GM23338 (cell line): ENCODE data around the gene PKDCC.

Experiments
- CTCF ChIP-seq, 2 experiments: fragments of 200-600 bp in 1 of 2; sonication (generic) in 1 of 2; conservative IDR thresholded peaks; 2 replicates each; pipeline versions ENCODE4 v1.5.1 to v1.6.1; 2016 to 2017; ENCODE audit warnings: antibody characterized with exemption in 2 of 2, low read depth in 2 of 2, mild to moderate bottlenecking in 2 of 2, moderate library complexity in 1 of 2
- POLR2AphosphoS5 ChIP-seq: IDR thresholded peaks from 2 replicates; pipeline ENCODE4 v1.6.1; 2016; ENCODE audit warnings: antibody characterized with exemption, low read depth

GRCh38 chr2:42010743-42011298 lies 37.0 kb upstream of the PKDCC start:
- TF ChIP-seq CTCF (conservative IDR thresholded peaks at IDR 0.05; ENCODE audit: low read depth in 2 of 2) (no peak), POLR2AphosphoS5 (no peak)
